ENCODE results near the gene TMEM41A.

- TF ChIP-seq CTCF (optimal IDR thresholded peaks at IDR 0.05 in 1 of 3, IDR thresholded peaks at IDR 0.05 in 1 of 3, conservative IDR thresholded peaks at IDR 0.05 in 1 of 3; ENCODE audit: extremely low read depth in 1 of 3, insufficient read depth in 2 of 3, low read length in 3 of 3): no peak
- TF ChIP-seq EZH2 (IDR thresholded peaks at IDR 0.05; ENCODE audit: low read length): no peak
Measured at GRCh38 chr3:185508335-185508991, 9.6 kb upstream of the TMEM41A start.

Measured in keratinocyte (primary cell).